Keratinocyte (primary cell): ENCODE data around the gene DCST2. TPM values are rescaled to one million over a fixed set of nuclear protein-coding genes. Genes with fewer than 3 reads are reported as not detected.

Source experiments
- DNase-seq: peaks from one replicate; pipeline ENCODE4 v3.0.0-alpha.2; 2011; ENCODE audit warnings: low read depth, missing footprints, low spot score
- FAIRE-seq: peaks from 2 replicates; lab custom pipeline; 2011; peaks lifted over from hg19 to GRCh38; lab: Jason Lieb, UNC
- H2AFZ ChIP-seq: 2 replicates; pipeline ENCODE4 v1.6.0; 2012; ENCODE audit warnings: low read length, control low read depth, inconsistent platforms; ENCODE audit not compliant: control insufficient read depth
- H3K27ac ChIP-seq: 2 replicates; pipeline ENCODE4 v1.5.1; 2011; ENCODE audit warnings: low read length; ENCODE audit not compliant: control insufficient read depth, insufficient read depth
- H3K27me3 ChIP-seq: 3 replicates; pipeline ENCODE4 v1.6.0; 2011; ENCODE audit warnings: low read length; ENCODE audit not compliant: control insufficient read depth, insufficient read depth; ENCODE audit errors: extremely low read depth
- H3K36me3 ChIP-seq, 2 experiments: 2 replicates in 1 of 2; 3 replicates in 1 of 2; pipeline ENCODE4 v1.5.1; 2011; ENCODE audit warnings: low read length in 2 of 2, mild to moderate bottlenecking in 1 of 2; ENCODE audit not compliant: control insufficient read depth in 2 of 2, insufficient read depth in 2 of 2; ENCODE audit errors: extremely low read depth in 1 of 2
- H3K4me1 ChIP-seq: 3 replicates; pipeline ENCODE4 v1.5.1; 2011; ENCODE audit warnings: low read length; ENCODE audit not compliant: control insufficient read depth, insufficient read depth; ENCODE audit errors: extremely low read depth
- H3K4me2 ChIP-seq: 3 replicates; pipeline ENCODE4 v1.6.0; 2011; ENCODE audit warnings: low read depth, low read length; ENCODE audit not compliant: control insufficient read depth, insufficient read depth; ENCODE audit errors: extremely low read depth
- H3K4me3 ChIP-seq, 3 experiments: fragments of 200-600 bp in 1 of 3; sonication (generic) in 1 of 3; 2 replicates in 2 of 3; 3 replicates in 1 of 3; pipeline ENCODE4 v1.5.1; 2011 to 2016; ENCODE audit warnings: low read length in 3 of 3, mild to moderate bottlenecking in 3 of 3, control low read depth in 2 of 3, inconsistent platforms in 1 of 3, low read depth in 1 of 3, mixed read lengths in 1 of 3, mixed run types in 1 of 3, moderate library complexity in 1 of 3; ENCODE audit not compliant: control insufficient read depth in 2 of 3, insufficient read depth in 2 of 3; ENCODE audit errors: extremely low read depth in 1 of 3
- H3K79me2 ChIP-seq: 2 replicates; pipeline ENCODE4 v1.6.0; 2012; ENCODE audit warnings: low read length; ENCODE audit not compliant: control insufficient read depth, insufficient read depth
- H3K9ac ChIP-seq: 3 replicates; pipeline ENCODE4 v1.6.0; 2011; ENCODE audit warnings: low read length; ENCODE audit not compliant: control insufficient read depth, insufficient read depth; ENCODE audit errors: extremely low read depth
- H3K9me1 ChIP-seq: 3 replicates; pipeline ENCODE4 v1.6.0; 2011; ENCODE audit warnings: low read length; ENCODE audit not compliant: control insufficient read depth, insufficient read depth; ENCODE audit errors: extremely low read depth
- H3K9me3 ChIP-seq: 2 replicates; pipeline ENCODE4 v1.5.1; 2012; ENCODE audit warnings: low read depth, low read length; ENCODE audit not compliant: control insufficient read depth
- H4K20me1 ChIP-seq: 3 replicates; pipeline ENCODE4 v1.6.0; 2011; ENCODE audit warnings: low read length; ENCODE audit not compliant: control insufficient read depth, insufficient read depth; ENCODE audit errors: extremely low read depth
- EZH2 ChIP-seq: IDR thresholded peaks from one replicate; pipeline ENCODE4 v1.6.1; 2012; ENCODE audit warnings: inconsistent platforms, mild to moderate bottlenecking, low read length, moderate library complexity
- dilution Hi-C: fragments of 300-500 bp; cut with MboI; formaldehyde crosslinking; loops from one replicate; pipeline ENCODE4 v1.7.0; 2020; ENCODE audit warnings: low sequenced_read_pairs; ENCODE audit not compliant: extremely low pct_ligation_motif_present
- polyA plus RNA-seq, 5 experiments: library from polyadenylated mRNA; depleted of rRNA in 3 of 5; stranded (reverse) in 3 of 5; stranded (forward) in 1 of 5; unstranded in 1 of 5; fragments of >200 nt; gene quantifications; 1 replicate in 1 of 5; 2 replicates in 3 of 5; 3 replicates in 1 of 5; pipeline versions ENCODE4 v1.2.1 to v1.2.3, GENCODE V29; 2011 to 2012; ENCODE audit warnings: missing spikeins in 2 of 5, low read depth in 1 of 5, low replicate concordance in 1 of 5
- TF ChIP-seq, protein P1 (sequence below), 3 experiments: IDR thresholded peaks in 1 of 3; conservative IDR thresholded peaks in 1 of 3; optimal IDR thresholded peaks in 1 of 3; 2 replicates in 2 of 3; 3 replicates in 1 of 3; pipeline versions ENCODE3 to v1.5.1; 2011; ENCODE audit warnings: low read length in 3 of 3, mild to moderate bottlenecking in 3 of 3, moderate library complexity in 2 of 3, control low read depth in 1 of 3, inconsistent platforms in 1 of 3; ENCODE audit not compliant: insufficient read depth in 2 of 3; ENCODE audit errors: extremely low read depth in 1 of 3

DCST2 gene
- polyA plus RNA-seq, 1 donor (not counting 4 experiments of a cell fraction or from before 2014, with no cell fraction given): 0.14 TPM

DNA sequence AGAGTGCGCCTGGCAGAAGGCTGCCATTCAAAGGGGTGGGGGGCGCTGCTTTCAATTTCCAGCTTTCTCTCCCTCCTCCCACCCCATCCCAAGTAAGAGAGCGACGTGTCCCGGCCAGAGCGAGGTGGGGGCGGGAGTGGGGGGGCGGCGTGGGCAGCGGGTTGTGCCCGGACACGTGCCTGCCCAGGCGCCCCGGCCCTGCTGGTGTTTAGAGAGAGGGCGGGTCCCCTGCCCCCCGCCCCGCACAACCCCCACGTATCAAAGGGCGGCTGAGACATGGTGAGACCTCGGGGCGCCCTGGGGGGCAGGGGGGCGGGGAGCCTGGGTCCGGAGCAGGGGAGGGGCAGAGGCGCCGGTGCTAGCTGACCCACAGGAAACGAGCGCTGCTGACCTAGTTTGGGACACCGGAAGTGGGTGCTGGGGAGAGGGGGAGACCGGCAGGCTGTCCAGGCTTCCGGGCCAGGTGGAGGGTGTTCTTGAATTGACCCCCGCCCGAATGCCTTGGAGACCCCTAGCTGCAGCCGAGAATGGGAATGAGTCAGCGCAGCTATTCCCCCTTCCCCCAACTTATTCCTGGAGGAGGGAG, 29.7 kb downstream of the DCST2 start:
- Histone ChIP-seq H3K9me3 (no peaks in the 10 kb centered on the region), H2AFZ (no peak overlapping the region), H3K27me3 (no peaks in the 10 kb centered on the region), H3K4me2 (peak overlapping the region; percentile 92), H3K4me1 (peaks cover 60% of the 10 kb centered on the region), H3K9ac (peak overlapping the region; percentile 89), H3K27ac (peak overlapping the region; percentile 81), H4K20me1 (no peaks in the 10 kb centered on the region), H3K9me1 (no peaks in the 10 kb centered on the region), H3K79me2 (peaks cover 58% of the 10 kb centered on the region), H3K36me3 (peaks cover 1 to 15% of the 10 kb centered on the region in 2 experiments), H3K4me3 (peak overlapping the region; percentile 81 to 99 (median 81))
- DNase-seq (no peak), FAIRE-seq (no peak)
- dilution Hi-C loops: no loop called here
- no peak for TF ChIP-seq EZH2
- TF ChIP-seq, protein P1, sequence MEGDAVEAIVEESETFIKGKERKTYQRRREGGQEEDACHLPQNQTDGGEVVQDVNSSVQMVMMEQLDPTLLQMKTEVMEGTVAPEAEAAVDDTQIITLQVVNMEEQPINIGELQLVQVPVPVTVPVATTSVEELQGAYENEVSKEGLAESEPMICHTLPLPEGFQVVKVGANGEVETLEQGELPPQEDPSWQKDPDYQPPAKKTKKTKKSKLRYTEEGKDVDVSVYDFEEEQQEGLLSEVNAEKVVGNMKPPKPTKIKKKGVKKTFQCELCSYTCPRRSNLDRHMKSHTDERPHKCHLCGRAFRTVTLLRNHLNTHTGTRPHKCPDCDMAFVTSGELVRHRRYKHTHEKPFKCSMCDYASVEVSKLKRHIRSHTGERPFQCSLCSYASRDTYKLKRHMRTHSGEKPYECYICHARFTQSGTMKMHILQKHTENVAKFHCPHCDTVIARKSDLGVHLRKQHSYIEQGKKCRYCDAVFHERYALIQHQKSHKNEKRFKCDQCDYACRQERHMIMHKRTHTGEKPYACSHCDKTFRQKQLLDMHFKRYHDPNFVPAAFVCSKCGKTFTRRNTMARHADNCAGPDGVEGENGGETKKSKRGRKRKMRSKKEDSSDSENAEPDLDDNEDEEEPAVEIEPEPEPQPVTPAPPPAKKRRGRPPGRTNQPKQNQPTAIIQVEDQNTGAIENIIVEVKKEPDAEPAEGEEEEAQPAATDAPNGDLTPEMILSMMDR (optimal IDR thresholded peaks at IDR 0.05 in 1 of 3, IDR thresholded peaks at IDR 0.05 in 1 of 3, conservative IDR thresholded peaks at IDR 0.05 in 1 of 3; ENCODE audit: extremely low read depth in 1 of 3, insufficient read depth in 2 of 3, low read length in 3 of 3): no peak

DNA sequence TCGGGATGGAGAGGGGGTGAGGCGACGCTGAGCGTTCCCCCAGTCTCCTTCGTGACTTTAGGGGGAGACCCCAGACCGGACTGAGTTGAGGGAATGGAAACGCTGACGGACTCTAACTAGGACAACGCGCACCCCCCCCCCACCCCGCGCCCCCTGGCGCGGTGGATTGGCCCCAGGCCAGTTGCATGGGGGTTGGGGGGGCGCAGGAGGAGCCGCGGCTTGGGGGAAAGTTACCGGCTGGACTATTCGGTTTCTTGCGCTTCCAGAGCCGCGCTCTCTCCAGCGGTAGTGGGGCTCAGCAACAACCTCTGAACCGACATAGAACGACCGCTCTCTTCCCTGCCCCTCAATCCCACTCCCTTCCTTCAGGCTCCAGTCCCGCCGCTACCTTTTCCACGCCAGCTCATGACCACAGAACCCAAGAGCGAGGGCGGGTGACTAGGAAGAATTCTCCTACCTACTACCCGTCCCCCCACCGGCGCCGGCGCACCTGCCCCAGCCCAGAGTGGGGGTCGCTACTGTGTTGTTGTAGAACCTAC, 30.3 kb downstream of the DCST2 start:
- peaks cover 54% of the 10 kb centered on the region for H3K79me2 ChIP-seq
- H3K27ac ChIP-seq: peak overlapping the region; percentile 81
- peak overlapping the region; percentile 81 to 99 (median 81) for H3K4me3 ChIP-seq
- no peak overlapping the region for H2AFZ ChIP-seq
- H4K20me1 ChIP-seq: no peaks in the 10 kb centered on the region
- H3K4me2 ChIP-seq: peak overlapping the region; percentile 92
- H3K27me3 ChIP-seq: no peaks in the 10 kb centered on the region
- H3K4me1 ChIP-seq: peaks cover 55% of the 10 kb centered on the region
- no peaks in the 10 kb centered on the region for H3K9me3 ChIP-seq
- dilution Hi-C loops: no loop called here
- TF ChIP-seq EZH2: no peak
- TF ChIP-seq, protein P1 (optimal IDR thresholded peaks at IDR 0.05 in 1 of 3, IDR thresholded peaks at IDR 0.05 in 1 of 3, conservative IDR thresholded peaks at IDR 0.05 in 1 of 3; ENCODE audit: extremely low read depth in 1 of 3, insufficient read depth in 2 of 3, low read length in 3 of 3): no peak
- FAIRE-seq: no peak
- peaks cover 1 to 15% of the 10 kb centered on the region in 2 experiments for H3K36me3 ChIP-seq
- DNase-seq: no peak
- H3K9ac ChIP-seq: peak overlapping the region; percentile 89
- no peaks in the 10 kb centered on the region for H3K9me1 ChIP-seq
